CD14-positive monocyte (primary cell): ENCODE results near the gene OR6B1. TPM values are rescaled to one million over a fixed set of nuclear protein-coding genes. Genes with fewer than 3 reads are reported as not detected.

Source experiments
- DNase-seq, 3 donors: peaks; one replicate each; pipeline ENCODE4 v3.0.0-alpha.2; 2011 to 2022
- H2AFZ ChIP-seq: 2 replicates; pipeline ENCODE4 v1.6.0; 2012; ENCODE audit warnings: mild to moderate bottlenecking, low read depth, low read length, inconsistent platforms; ENCODE audit not compliant: insufficient read depth, poor library complexity, severe bottlenecking
- H3K27ac ChIP-seq, 2 donors: 1 replicate in 1 of 2; 2 replicates in 1 of 2; pipeline ENCODE4 v1.5.1; 2012 to 2013; ENCODE audit warnings: low read length in 2 of 2, control low read depth in 1 of 2, inconsistent platforms in 1 of 2, low read depth in 1 of 2, mild to moderate bottlenecking in 1 of 2
- H3K27me3 ChIP-seq, 2 donors: one replicate each; pipeline versions ENCODE4 v1.6.0 to v1.6.1; 2011 to 2013; ENCODE audit warnings: low read length in 2 of 2; ENCODE audit not compliant: control insufficient read depth in 2 of 2, insufficient read depth in 2 of 2
- H3K36me3 ChIP-seq, 2 donors: replicated peaks in 1 of 2; 1 replicate in 1 of 2; 2 replicates in 1 of 2; pipeline versions ENCODE4 v1.5.1 to v1.6.1; 2012 to 2013; ENCODE audit warnings: low read length in 2 of 2, control low read depth in 1 of 2, inconsistent platforms in 1 of 2, mild to moderate bottlenecking in 1 of 2; ENCODE audit not compliant: insufficient read depth in 2 of 2, control insufficient read depth in 1 of 2
- H3K4me1 ChIP-seq, 2 donors: 1 replicate in 1 of 2; 2 replicates in 1 of 2; pipeline versions ENCODE4 v1.5.1 to v1.6.1; 2012 to 2013; ENCODE audit warnings: low read length in 2 of 2, control low read depth in 1 of 2, inconsistent platforms in 1 of 2, mild to moderate bottlenecking in 1 of 2, moderate library complexity in 1 of 2; ENCODE audit not compliant: insufficient read depth in 2 of 2, control insufficient read depth in 1 of 2
- H3K4me2 ChIP-seq: replicated peaks from 2 replicates; pipeline ENCODE3; 2012; ENCODE audit warnings: low read length, moderate library complexity, mild to moderate bottlenecking; ENCODE audit not compliant: poor library complexity, severe bottlenecking; ENCODE audit errors: extremely low read depth
- H3K4me3 ChIP-seq, 3 experiments: fragments of 200-600 bp in 1 of 3; sonication (generic) in 1 of 3; replicated peaks in 1 of 3; 1 replicate in 2 of 3; 2 replicates in 1 of 3; pipeline ENCODE4 v1.5.1; 2011 to 2013; ENCODE audit warnings: low read length in 3 of 3, mild to moderate bottlenecking in 3 of 3, control low read depth in 2 of 3, low read depth in 2 of 3, inconsistent platforms in 1 of 3, moderate library complexity in 1 of 3
- H3K79me2 ChIP-seq: 2 replicates; pipeline ENCODE4 v1.6.0; 2012; ENCODE audit warnings: mild to moderate bottlenecking, control low read depth, inconsistent platforms, low read length, moderate library complexity; ENCODE audit not compliant: insufficient read depth
- H3K9ac ChIP-seq: 2 replicates; pipeline ENCODE4 v1.6.0; 2017; ENCODE audit warnings: low read length, mild to moderate bottlenecking; ENCODE audit not compliant: insufficient read depth, poor library complexity, severe bottlenecking
- H3K9me3 ChIP-seq, 2 donors: replicated peaks in 1 of 2; 1 replicate in 1 of 2; 2 replicates in 1 of 2; pipeline versions ENCODE4 v1.5.1 to v1.6.1; 2012 to 2013; ENCODE audit warnings: low read length in 2 of 2, control low read depth in 1 of 2; ENCODE audit not compliant: control insufficient read depth in 1 of 2, insufficient read depth in 1 of 2
- H4K20me1 ChIP-seq: 2 replicates; pipeline ENCODE4 v1.6.0; 2012; ENCODE audit warnings: mild to moderate bottlenecking, low read length, control low read depth, moderate library complexity; ENCODE audit not compliant: insufficient read depth
- H3K27ac Mint-ChIP-seq, 7 donors: one replicate each; pipeline ENCODE4 v1.8.0; 2020; ENCODE audit warnings: mild to moderate bottlenecking in 7 of 7, mixed read lengths in 7 of 7, moderate library complexity in 6 of 7, inconsistent platforms in 2 of 7
- H3K27me3 Mint-ChIP-seq, 3 donors: one replicate each; pipeline ENCODE4 v1.8.0; 2021 to 2022; ENCODE audit warnings: low read depth in 3 of 3, mild to moderate bottlenecking in 3 of 3, mixed read lengths in 3 of 3, moderate library complexity in 3 of 3, inconsistent platforms in 1 of 3
- H3K36me3 Mint-ChIP-seq, 2 donors: one replicate each; pipeline ENCODE4 v1.8.0; 2020; ENCODE audit warnings: mixed read lengths in 2 of 2, inconsistent platforms in 1 of 2, mild to moderate bottlenecking in 1 of 2
- H3K4me1 Mint-ChIP-seq: one replicate; pipeline ENCODE4 v1.8.0; 2020; ENCODE audit warnings: mild to moderate bottlenecking, mixed read lengths
- H3K4me3 Mint-ChIP-seq, 2 donors: one replicate each; pipeline ENCODE4 v1.8.0; 2020; ENCODE audit warnings: mild to moderate bottlenecking in 2 of 2, mixed read lengths in 2 of 2, moderate library complexity in 1 of 2
- H3K9me3 Mint-ChIP-seq, 7 donors: one replicate each; pipeline ENCODE4 v1.8.0; 2020 to 2022; ENCODE audit warnings: mixed read lengths in 7 of 7, mild to moderate bottlenecking in 6 of 7, moderate library complexity in 6 of 7, inconsistent platforms in 2 of 7
- CTCF ChIP-seq: fragments of 200-600 bp; IDR thresholded peaks from one replicate; pipeline ENCODE4 v1.8.0; 2022; ENCODE audit warnings: antibody characterized with exemption, mild to moderate bottlenecking
- WGBS: methylation state at CpG from one replicate; pipeline ENCODE4 v1.1.5; 2013; ENCODE audit warnings: missing lambda C conversion rate; ENCODE audit not compliant: insufficient coverage; 5-methylcytosine and 5-hydroxymethylcytosine counted together
- intact Hi-C, 2 donors: fragments of 100-400 bp; cut with micrococcal nuclease; formaldehyde crosslinking; loops; one replicate each; pipeline versions ENCODE4 v1.15.0 to v1.15.1; 2023
- polyA plus RNA-seq, 3 donors: library from polyadenylated mRNA; depleted of rRNA in 1 of 3; unstranded in 2 of 3; stranded (reverse) in 1 of 3; fragments of 300-500 nt in 2 of 3; fragments of >200 nt in 1 of 3; fragmentation: Illumina TruSeq in 2 of 3; gene quantifications; 1 replicate in 2 of 3; 2 replicates in 1 of 3; pipeline ENCODE4 v1.2.3, GENCODE V29; 2012 to 2021

OR6B1 gene
- polyA plus RNA-seq, 3 donors: not detected

GRCh38 chr7:143987513-143987912 is 12.6 kb upstream of the OR6B1 start:
- intact Hi-C loops: no loop called here
- no peak overlapping the region for H3K27ac Mint-ChIP-seq
- no peaks in the 10 kb centered on the region for H3K4me1 ChIP-seq

GRCh38 chr7:143988976-143989745 is 11.0 kb upstream of the OR6B1 start:
- no peaks in the 10 kb centered on the region for H3K27me3 ChIP-seq
- no peak overlapping the region for H3K4me3 ChIP-seq
- H3K4me2 ChIP-seq: no peak overlapping the region
- no peak overlapping the region for H3K9ac ChIP-seq
- Mint-ChIP-seq H3K4me3 (no peak overlapping the region), H3K27ac (no peak overlapping the region), H3K9me3 (peaks cover 2 to 16% (median 7%) of the 10 kb centered on the region in 7 donors), H3K36me3 (no peaks in the 10 kb centered on the region), H3K27me3 (peaks cover 0 to 1% (median 0%) of the 10 kb centered on the region in 3 donors), H3K4me1 (no peaks in the 10 kb centered on the region)
- H3K27ac ChIP-seq: no peak overlapping the region
- no peaks in the 10 kb centered on the region for H3K79me2 ChIP-seq
- no peak for DNase-seq
- intact Hi-C loops: no loop called here
- no peak overlapping the region for H2AFZ ChIP-seq
- 83% methylated on average over 1 of the region's 5 CpGs for WGBS
- H3K9me3 ChIP-seq: peaks cover 0 to 5% of the 10 kb centered on the region in 2 donors
- TF ChIP-seq CTCF: no peak
- no peaks in the 10 kb centered on the region for H3K36me3 ChIP-seq
- no peaks in the 10 kb centered on the region for H3K4me1 ChIP-seq
- H4K20me1 ChIP-seq: no peaks in the 10 kb centered on the region

More at GRCh38 chr7:143987513-143987912, 12.6 kb upstream of the OR6B1 start:
- Histone ChIP-seq H3K79me2 (no peaks in the 10 kb centered on the region), H2AFZ (no peak overlapping the region), H3K36me3 (no peaks in the 10 kb centered on the region), H3K4me2 (no peak overlapping the region), H3K9ac (no peak overlapping the region), H3K27me3 (no peaks in the 10 kb centered on the region), H3K27ac (no peak overlapping the region), H3K4me3 (no peak overlapping the region), H4K20me1 (no peaks in the 10 kb centered on the region), H3K9me3 (peaks cover 0 to 5% of the 10 kb centered on the region in 2 donors)
- DNase-seq: no peak
- no peaks in the 10 kb centered on the region for H3K4me1 Mint-ChIP-seq
- H3K36me3 Mint-ChIP-seq: no peaks in the 10 kb centered on the region
- H3K27me3 Mint-ChIP-seq: peaks cover 0 to 1% (median 0%) of the 10 kb centered on the region in 3 donors
- H3K9me3 Mint-ChIP-seq: peaks cover 2 to 14% (median 7%) of the 10 kb centered on the region in 7 donors
- TF ChIP-seq CTCF: no peak
- no peak overlapping the region for H3K4me3 Mint-ChIP-seq
